ENCODE data around the gene MYH6.
"Not testable (repeated sequence)": the region's sequence is repeated elsewhere in the genome, so short reads cannot be mapped to it uniquely, and the experiment has no call there.

The MYH6 gene

DNA sequence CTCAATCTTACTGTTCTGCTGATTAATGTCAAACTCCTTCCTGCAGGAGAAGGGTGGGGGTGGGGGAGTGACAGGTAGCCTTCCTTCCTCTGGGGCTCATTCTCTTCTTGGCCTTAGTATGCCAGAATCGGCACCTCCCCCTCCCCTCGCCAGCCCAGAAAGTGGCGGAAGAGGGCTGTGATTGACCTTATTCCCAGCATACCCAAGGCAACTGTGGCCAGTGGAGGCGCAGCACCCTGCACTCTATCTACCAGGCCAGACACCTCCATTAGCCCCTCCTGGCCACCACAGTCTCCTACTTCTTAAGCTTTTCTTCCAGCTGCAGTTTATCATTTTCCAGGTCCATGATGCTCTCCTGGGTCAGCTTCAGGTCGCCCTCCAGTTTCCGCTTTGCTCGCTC is 15.5 kb downstream of the MYH6 start:
- DNase-seq (ENCODE audit: low read depth): no peak

DNA sequence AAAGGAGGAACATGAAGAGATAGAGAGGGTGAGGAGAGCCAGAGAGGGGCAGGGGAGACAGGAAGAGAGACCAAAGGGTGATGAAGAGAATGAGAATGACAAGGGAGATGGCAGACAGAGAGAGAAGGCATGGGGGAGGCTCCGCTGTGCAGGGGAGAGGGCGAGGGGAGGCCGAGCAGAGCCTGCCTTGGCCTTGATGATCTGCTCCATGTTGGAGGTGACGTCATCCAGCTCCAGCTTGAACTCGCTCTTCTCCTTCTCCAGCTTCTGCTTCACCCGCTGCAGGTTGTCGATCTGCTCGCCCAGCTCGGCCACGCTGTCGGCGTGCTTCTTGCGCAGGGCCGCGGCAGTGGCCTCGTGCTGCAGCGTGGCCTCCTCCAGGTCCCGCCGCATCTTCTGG is 18.2 kb downstream of the MYH6 start:
- not testable (repeated sequence) for DNase-seq (ENCODE audit: low read depth)

- no peak for DNase-seq (ENCODE audit: low read depth)
Observed at GRCh38 chr14:23389396-23389795, 18.7 kb downstream of the MYH6 start.

DNA sequence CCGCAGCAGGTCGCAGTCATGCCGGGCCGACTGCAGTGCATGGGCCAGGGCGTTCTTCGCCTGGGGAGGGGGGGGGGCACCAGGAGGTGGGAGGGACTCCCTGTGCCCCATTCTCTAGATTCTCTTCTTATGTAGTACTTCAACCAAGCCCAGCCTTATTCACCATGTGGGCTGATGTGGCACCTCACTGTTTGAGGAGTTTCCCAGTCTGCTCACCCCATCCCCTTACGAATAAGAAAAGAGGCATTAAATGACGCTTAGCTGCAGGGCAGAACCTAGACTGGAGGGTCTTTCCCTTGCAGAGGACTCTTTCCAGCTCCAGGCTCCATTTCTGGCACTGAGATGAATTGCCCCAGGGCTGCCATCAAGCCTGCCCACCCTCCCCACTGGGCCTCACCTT is 19.1 kb downstream of the MYH6 start:
- DNase-seq (ENCODE audit: low read depth): no peak

DNA sequence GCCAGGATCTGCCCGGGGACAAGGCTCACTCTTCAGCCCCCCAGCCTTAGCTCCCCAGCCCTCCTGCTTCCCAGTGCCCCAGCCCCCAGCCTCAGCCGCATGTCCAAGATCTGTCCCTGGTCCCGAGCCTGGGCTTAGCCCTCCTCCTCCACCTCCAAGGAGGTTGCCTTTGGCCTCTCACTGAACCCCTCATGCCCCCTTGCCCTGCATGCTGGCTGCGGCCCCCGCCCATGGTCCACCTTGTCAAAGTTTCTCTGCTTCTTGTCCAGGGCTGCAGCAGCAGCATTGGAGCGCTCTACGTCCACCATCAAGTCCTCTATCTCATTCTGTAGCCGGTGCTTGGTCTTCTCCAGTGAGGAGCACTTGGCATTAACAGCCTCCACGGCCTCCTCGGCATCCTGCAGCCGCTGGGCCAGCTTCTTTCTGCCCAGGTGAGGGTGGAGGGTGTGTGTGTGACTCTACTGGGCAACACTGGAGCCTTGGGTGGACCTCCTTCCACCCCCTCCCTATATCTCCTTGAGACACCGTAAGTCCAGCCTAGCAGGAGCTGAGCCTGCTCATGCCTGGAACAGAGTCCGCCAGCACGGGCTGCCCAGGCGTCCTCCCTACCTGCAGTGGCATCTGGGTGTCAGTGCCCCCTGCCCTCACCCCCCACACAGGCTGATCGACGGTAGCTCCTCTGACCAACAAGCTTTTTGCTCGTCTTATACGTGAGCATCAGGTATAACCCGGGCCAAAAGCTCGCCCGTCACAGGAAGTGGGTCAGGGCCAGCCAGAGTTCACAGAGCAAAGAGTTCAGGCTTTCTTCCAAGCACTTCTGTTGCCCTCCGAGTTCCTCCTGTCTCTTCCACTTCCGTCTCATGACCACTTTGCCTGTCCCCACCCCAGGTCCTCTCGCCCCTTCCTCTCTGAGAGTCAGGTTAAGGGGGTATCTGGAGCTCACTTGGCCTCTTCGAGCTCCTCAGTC is 19.9 kb downstream of the MYH6 start:
- DNase-seq (ENCODE audit: low read depth): no peak

DNA sequence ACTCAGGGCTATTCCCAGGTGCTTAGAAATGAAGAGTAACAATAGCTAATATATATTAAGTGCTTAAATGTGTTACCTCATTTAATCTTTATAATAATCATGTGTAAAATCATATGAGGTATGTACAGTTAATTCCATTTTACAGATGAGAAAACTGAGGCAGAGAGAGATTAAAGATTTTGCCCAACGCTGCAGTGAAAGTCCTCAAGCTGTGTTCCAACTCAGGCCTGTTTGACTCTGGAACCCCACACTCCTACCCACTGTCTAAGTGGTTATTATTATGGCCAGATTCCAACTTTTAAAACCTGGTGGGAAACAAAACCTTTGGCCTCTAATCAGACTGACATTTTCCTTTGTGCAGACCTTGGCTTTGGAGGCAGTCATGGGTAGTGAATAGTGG is 21.1 kb downstream of the MYH6 start:
- no peak for DNase-seq (ENCODE audit: low read depth)

GRCh38 chr14:23386266-23386657 is 21.8 kb downstream of the MYH6 start:
- not testable (repeated sequence) for DNase-seq (ENCODE audit: low read depth)

DNA sequence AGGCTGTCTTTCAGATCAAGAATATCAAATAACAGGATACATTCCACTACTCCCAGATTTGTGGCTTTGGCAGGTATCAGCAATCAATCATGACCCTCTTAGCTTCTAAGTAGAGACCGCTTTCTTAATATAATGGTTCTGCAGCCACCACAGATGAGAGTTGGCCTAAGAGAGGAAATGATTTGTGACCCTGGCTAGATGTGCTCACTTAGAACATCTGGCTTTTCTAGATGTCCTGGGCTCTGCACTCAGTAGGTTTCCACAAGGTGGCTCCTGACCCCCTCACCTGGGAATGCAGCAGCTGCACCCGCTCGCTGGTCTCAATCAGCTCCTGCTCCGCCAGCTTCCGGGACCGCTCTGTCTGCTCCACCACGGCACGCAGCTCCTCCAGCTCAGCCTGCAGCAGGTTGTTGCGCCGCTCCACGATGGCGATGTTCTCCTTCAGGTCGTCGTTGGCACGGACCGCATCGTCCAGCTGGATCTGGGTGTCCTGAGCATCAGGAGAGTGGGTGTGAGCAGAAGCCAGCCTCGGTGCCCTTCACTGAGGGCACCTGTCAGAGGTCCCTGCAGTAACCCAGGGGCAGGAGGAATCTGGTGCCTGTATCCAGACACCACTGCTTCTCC is 22.3 kb downstream of the MYH6 start:
- DNase-seq (ENCODE audit: low read depth): no peak

GRCh38 chr14:23385244-23385641 is 22.8 kb downstream of the MYH6 start:
- no peak for DNase-seq (ENCODE audit: low read depth)

GRCh38 chr14:23384364-23385080 is 23.6 kb downstream of the MYH6 start:
- no peak for DNase-seq (ENCODE audit: low read depth)

- DNase-seq (ENCODE audit: low read depth): no peak
Observed at GRCh38 chr14:23382731-23383440, 25.2 kb downstream of the MYH6 start.

DNA sequence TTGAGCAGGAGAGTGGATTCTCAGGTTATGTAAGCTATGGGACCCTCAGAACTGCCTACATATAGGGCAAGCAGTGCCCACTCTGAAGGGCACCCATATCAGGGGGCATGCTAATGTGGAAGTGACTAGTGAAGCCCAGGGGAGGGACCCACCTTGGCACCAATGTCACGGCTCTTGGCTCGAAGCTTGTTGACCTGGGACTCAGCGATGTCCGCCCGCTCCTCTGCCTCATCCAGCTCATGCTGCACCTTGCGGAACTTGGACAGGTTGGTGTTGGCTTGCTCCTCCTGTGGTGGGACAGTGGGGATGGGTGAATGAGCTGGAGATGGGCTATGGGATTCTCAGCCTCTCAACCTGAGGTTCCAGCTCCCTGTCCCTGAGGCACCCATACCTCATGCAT is 25.8 kb downstream of the MYH6 start:
- no peak for DNase-seq (ENCODE audit: low read depth)

- no peak for DNase-seq (ENCODE audit: low read depth)
Observed at GRCh38 chr14:23381871-23382270, 26.2 kb downstream of the MYH6 start.

DNA sequence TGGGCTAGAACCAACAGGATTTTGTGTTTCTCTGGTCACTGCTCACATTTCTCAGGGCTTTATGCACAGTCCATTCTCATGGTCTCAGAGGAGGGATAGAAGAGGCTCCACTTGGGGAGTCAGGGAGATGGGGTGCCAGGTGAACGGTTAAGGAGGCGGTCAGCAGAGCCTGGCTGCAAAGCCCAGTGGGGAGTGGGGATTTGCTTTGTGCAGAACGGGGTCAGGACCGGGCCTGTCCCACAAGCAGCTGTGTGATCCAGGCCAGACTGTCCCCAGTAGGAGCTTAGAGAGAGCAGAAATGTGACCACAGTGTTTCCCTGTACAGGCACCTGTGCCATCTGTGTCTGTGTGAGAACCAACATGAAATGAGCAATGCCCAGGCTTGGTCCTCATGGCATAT is 27.1 kb downstream of the MYH6 start:
- DNase-seq (ENCODE audit: low read depth): no peak

- DNase-seq (ENCODE audit: low read depth): no peak
Observed at GRCh38 chr14:23380197-23380914, 27.7 kb downstream of the MYH6 start.

GRCh38 chr14:23379366-23380196 is 28.5 kb downstream of the MYH6 start:
- DNase-seq (ENCODE audit: low read depth): no peak

- no peak for DNase-seq (ENCODE audit: low read depth)
Observed at GRCh38 chr14:23378612-23379220, 29.4 kb downstream of the MYH6 start.

DNA sequence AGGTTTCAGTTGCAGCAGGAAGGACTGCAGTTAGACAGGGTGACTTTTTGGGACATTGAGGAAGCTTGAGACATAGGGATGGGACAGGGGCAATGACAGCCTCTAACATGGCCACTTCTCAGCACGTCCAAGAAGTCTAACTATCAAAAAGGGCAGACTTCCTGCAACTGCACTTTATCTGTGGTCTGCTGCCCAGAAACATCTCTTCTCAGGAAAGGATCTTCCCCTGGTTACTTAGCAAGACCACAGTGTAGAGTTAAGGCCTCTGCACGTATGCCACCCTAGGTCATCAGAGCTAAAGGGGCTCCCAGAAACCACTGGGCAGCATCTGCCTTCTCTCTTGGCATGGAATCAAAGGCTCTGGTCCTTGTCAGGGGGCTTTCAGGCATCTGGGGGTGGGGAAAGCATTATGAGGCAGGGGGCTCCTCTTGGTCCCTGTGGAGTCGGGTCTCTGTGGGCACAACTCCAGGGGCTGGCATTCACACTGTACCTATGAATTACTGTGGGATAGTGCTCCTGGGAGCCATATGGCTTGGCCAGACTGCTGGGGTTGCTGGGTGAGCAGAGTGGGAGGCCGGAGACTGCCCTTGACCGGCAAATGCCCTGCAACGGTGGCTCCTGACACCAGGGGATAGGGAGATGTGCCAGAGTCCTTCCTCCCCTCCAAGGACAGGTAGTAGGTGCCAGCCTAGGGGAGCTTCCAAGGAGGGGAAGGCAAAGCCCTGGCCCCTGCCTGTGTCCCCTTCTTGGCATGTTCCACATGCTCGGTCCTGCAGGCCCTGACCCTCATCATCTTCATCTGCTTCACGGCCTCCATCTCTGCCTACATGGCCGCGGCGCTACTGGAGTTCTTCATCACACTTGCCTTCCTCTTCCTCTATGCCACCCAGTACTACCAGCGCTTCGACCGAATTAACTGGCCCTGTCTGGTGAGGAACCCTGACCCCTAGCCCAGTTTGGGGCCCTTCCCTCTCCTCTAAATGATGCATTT is 30.2 kb downstream of the MYH6 start:
- DNase-seq (ENCODE audit: low read depth): no peak

GRCh38 chr14:23377198-23377550 is 30.9 kb downstream of the MYH6 start:
- no peak for DNase-seq (ENCODE audit: low read depth)

Measured in GM04503 (cell line).